Measurements from ENCODE around the gene PARD3.

Gene PARD3

GRCh38 chr10:34337917-34338316, 477.2 kb downstream of the PARD3 start:
- in situ Hi-C loops (cut with HindIII; ENCODE audit: low sequenced_read_pairs) = no loop called here

GRCh38 chr10:34335960-34336690, 479.0 kb downstream of the PARD3 start:
- in situ Hi-C loops (cut with HindIII; ENCODE audit: low sequenced_read_pairs) = no loop called here

DNA sequence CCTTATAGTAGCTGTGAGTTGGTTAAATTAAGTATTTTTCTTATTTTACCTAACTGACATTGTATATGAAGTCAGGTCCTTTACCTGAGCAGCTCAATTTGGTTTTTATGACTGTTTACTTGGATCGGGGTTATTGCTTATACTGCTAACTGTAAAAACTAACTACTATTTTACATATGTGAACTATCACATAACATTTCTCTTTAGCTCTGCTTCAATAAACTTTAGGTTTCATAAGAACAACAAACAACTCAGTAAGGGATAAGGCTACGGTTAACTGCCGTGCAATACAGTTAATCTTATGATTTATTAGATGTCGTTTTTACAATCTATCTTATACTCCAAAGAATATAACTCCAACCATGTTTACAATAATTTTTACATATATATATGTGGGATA, 480.2 kb downstream of the PARD3 start:
- in situ Hi-C loops (cut with HindIII; ENCODE audit: low sequenced_read_pairs) = loop anchor here (5.0 kb wide), 1 partner anchor 97 kb away; no protein-coding TSS in a partner anchor

GRCh38 chr10:34333513-34333912, 481.6 kb downstream of the PARD3 start:
- in situ Hi-C loops (cut with HindIII; ENCODE audit: low sequenced_read_pairs) = loop anchor here (5.0 kb wide), 1 partner anchor 99 kb away; no protein-coding TSS in a partner anchor

GRCh38 chr10:34327184-34327583, 487.9 kb downstream of the PARD3 start:
- in situ Hi-C loops (cut with HindIII; ENCODE audit: low sequenced_read_pairs) = no loop called here

- in situ Hi-C loops (cut with HindIII; ENCODE audit: low sequenced_read_pairs) = no loop called here
Measured at GRCh38 chr10:34323192-34323591, 491.9 kb downstream of the PARD3 start.

DNA sequence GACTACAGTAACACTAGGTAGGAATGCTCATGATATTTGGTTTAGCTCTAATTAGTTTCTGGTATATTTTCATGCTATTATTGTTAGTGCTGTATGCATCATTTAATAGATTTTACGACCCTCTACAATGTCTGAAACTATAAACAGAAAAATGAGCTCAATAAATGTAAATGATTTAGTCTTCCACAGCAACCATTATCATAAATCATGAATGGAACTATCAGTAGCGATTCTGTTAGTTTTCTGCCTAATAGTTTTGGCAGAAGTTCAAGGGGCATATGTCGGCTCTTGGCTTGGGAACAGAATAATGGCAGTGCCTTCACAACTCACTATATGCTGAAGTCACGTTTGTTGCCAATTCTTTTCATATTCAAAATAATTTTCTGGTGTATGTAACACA, 494.8 kb downstream of the PARD3 start:
- in situ Hi-C loops (cut with HindIII; ENCODE audit: low sequenced_read_pairs) = no loop called here

GRCh38 chr10:34319197-34319846, 495.8 kb downstream of the PARD3 start:
- in situ Hi-C loops (cut with HindIII; ENCODE audit: low sequenced_read_pairs) = no loop called here

DNA sequence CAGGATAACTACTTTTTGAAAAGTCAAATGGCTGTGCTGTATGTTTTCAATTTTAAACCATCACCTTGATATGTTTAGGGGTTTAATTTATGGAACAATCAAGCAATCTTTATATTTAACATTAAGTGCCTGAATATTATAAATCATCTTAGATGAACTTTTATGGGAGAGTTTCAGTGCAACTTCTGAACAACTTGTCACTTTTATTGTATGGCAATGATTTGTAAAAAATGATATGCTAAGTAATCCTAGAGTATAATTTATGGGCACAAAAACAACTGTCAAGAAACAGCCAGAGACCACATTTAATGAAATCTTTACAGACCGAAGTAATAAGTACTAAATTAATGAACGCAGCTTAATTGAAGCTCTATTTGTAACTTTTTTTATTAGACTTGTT, 498.9 kb downstream of the PARD3 start:
- in situ Hi-C loops (cut with HindIII; ENCODE audit: low sequenced_read_pairs) = no loop called here

DNA sequence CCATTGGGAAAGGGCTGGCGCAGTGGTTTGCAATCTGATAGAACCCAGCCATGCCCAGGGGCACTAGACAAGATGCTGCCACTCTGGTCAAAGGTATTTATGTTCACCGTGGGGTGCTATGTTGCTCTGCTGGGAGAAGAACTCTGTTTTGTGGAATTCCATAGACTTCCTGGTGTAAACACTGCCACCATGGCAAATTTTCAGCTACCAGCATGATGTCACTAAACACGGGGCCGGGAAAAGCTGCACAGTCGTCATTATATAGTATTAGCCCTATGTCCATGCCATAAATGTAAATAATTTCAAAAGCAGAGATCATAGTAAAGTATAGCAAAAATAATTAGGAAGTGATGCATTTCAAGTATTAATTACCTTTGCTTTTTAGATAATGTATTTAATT, 500.6 kb downstream of the PARD3 start:
- in situ Hi-C loops (cut with HindIII; ENCODE audit: low sequenced_read_pairs) = no loop called here

DNA sequence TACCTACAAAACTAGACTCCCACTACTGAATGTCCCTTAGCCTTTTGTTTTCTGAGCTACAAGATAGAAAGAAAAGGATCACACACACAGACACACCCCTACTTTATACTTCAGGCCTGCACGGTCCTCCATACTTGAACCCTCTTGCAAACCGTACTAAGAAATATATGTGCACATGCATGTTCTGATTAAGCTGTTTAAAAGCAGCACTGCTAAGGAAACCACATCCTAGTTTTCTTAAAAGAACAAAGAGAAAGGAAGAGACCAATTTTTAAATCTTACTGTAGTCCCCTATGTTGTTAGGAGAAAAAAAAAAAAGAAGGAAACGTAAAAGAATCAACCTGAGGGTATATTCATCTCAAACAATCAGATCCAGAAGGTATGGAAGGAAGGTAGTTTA, 501.2 kb downstream of the PARD3 start:
- in situ Hi-C loops (cut with HindIII; ENCODE audit: low sequenced_read_pairs) = no loop called here

DNA sequence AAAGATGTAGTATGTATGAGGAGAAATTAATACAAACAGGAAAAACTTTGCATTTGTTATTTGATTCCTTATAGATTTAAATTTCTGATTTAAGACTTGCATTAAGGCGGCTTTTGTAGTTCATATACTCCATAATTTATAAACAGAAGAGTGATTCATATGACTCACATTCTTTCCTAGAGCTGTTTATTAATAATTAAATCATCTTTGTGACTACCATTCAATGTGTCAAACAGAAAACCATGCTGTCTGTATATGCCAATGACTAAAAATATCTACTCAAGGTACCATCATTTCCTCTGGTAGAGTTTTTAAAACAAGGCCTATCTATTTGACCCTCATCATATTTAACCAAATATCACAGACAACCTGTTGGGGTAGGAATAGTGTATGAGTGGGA, 501.7 kb downstream of the PARD3 start:
- in situ Hi-C loops (cut with HindIII; ENCODE audit: low sequenced_read_pairs) = no loop called here

GRCh38 chr10:34311679-34312078, 503.4 kb downstream of the PARD3 start:
- in situ Hi-C loops (cut with HindIII; ENCODE audit: low sequenced_read_pairs) = no loop called here

- in situ Hi-C loops (cut with HindIII; ENCODE audit: low sequenced_read_pairs) = no loop called here
Measured at GRCh38 chr10:34310234-34310633, 504.9 kb downstream of the PARD3 start.

DNA sequence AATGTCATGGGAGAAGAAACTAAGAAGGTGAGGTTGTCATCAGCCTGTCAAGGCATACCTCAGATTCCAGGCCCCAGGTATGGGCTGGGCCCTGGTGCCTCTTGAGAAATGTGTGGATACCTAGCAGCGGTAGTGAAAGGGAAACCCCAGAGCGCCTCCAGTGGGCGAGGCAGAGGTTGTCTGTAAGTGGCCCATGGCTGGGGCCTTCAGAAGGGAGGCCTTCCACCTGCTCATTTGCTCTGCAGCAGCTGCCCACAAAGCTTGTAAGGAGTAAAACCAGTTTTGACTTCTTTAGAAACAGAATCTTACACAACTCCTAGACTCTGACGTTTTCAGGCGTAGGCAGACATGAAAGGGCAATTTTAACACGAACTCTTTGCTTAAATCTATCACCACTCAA, 509.9 kb downstream of the PARD3 start:
- in situ Hi-C loops (cut with HindIII; ENCODE audit: low sequenced_read_pairs) = no loop called here

DNA sequence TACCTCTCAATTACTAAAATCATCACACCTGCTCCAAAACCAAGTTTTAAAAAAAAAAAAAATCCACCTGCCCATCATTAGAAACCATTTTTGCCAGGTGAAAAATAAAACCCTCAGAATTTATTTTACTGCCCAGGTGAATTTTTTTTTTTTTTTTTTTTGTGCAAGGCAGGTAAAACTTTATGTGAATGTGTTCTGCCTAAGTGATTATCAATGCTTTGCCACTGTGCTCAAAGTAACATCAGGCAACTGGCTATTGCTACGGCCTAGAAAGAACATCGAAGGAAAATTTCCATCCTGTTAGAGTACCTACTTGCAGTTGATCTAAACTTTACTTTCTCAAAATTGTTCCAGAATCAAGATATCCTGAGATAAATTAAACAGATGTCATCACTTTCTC, 512.1 kb downstream of the PARD3 start:
- in situ Hi-C loops (cut with HindIII; ENCODE audit: low sequenced_read_pairs) = no loop called here

- in situ Hi-C loops (cut with HindIII; ENCODE audit: low sequenced_read_pairs) = no loop called here
Measured at GRCh38 chr10:34299105-34299611, 515.9 kb downstream of the PARD3 start.

GRCh38 chr10:34298346-34298818, 516.7 kb downstream of the PARD3 start:
- in situ Hi-C loops (cut with HindIII; ENCODE audit: low sequenced_read_pairs) = no loop called here

- in situ Hi-C loops (cut with HindIII; ENCODE audit: low sequenced_read_pairs) = no loop called here
Measured at GRCh38 chr10:34297541-34298345, 517.4 kb downstream of the PARD3 start.

- in situ Hi-C loops (cut with HindIII; ENCODE audit: low sequenced_read_pairs) = no loop called here
Measured at GRCh38 chr10:34295142-34295548, 520.0 kb downstream of the PARD3 start.

- in situ Hi-C loops (cut with HindIII; ENCODE audit: low sequenced_read_pairs) = no loop called here
Measured at GRCh38 chr10:34294137-34294536, 521.0 kb downstream of the PARD3 start.

Data from endothelial cell of hepatic sinusoid (primary cell).